ENCODE data around the gene PTPRN2. TPM values are rescaled to one million over a fixed set of nuclear protein-coding genes. Genes with fewer than 3 reads are reported as not detected.

Gene PTPRN2
- total and polyA plus RNA-seq, 2 donors from 2014 or later = 4.8 to 6.2 TPM

DNA sequence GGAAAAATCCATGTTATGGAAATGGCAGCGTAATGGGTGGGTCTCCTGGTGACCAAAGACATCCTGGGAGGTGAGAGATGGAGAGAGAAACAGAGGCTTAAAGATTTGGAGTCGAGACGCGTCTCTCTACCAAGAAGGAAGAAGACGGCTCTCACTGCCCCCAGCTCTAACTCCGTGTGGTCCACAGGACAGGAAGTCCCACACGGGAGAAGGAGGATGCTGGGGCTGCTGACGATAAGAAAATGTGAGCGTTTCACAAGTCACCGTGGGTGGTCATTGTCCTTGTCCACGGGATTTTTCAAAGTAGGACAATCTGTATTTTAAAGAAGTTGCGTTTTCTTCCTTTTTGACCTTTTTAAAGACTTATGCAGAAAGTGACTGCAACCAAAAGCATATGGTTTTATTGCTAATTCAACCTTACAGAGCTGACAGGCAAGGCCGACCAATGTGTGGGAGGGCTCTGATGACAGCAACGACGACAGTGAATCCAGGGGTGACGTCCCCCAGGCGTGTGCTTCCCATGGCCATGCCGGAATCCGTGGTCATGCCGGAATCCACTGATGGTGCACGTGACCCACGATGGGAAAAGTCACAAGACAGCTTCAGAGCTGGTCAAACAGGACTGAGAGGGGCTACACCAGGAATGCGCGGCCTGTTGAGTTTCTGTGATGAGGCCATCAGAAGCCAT lies 341.2 kb downstream of the PTPRN2 start:
- no peak for TF ChIP-seq CTCF (IDR thresholded peaks at IDR 0.05; ENCODE audit: borderline replicate concordance, extremely low read depth, insufficient read depth)
- Histone ChIP-seq H3K9ac (ENCODE audit: low read length in 3 of 3) (no peak overlapping the region), H3K36me3 (ENCODE audit: control insufficient read depth in 2 of 3, insufficient read depth in 3 of 3, low read length in 3 of 3) (no peaks in the 10 kb centered on the region), H3K4me3 (ENCODE audit: low read length in 3 of 3) (no peak overlapping the region), H3K9me3 (ENCODE audit: control insufficient read depth in 2 of 3, insufficient read depth in 1 of 3, low read length in 3 of 3) (peaks cover 0 to 4% (median 0%) of the 10 kb centered on the region in 3 donors), H3K27me3 (ENCODE audit: control insufficient read depth, insufficient read depth, low read length) (no peaks in the 10 kb centered on the region), H3K4me1 (ENCODE audit: control insufficient read depth in 2 of 3, insufficient read depth in 2 of 3, low read depth in 1 of 3, low read length in 3 of 3) (no peaks in the 10 kb centered on the region), H3K27ac (ENCODE audit: low read depth in 2 of 2, low read length in 2 of 2) (no peak overlapping the region)
- DNase-seq (peak in 1 of 5 donors; percentile 32), FAIRE-seq (no peak)
- intact Hi-C loops (cut with DNase I) = no loop called here

DNA sequence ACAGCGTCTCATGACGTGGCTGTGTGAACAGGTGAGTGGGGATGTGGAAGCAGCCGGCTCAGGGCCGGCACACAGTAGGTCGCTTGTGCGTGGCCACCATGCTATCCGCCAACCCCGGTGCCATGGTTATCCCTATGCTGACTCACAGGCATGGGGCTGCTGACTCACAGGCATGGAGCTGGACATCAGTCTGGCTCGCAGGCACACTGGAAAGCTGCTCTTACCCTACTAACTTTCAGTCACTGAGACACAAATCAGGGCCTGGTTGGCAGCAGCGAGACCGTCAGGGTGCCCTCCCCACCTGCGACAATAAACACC lies 341.9 kb downstream of the PTPRN2 start:
- Histone ChIP-seq H3K4me3 (ENCODE audit: low read length in 3 of 3) (no peak overlapping the region), H3K36me3 (ENCODE audit: control insufficient read depth in 2 of 3, insufficient read depth in 3 of 3, low read length in 3 of 3) (no peaks in the 10 kb centered on the region), H3K4me1 (ENCODE audit: control insufficient read depth in 2 of 3, insufficient read depth in 2 of 3, low read depth in 1 of 3, low read length in 3 of 3) (no peaks in the 10 kb centered on the region), H3K27me3 (ENCODE audit: control insufficient read depth, insufficient read depth, low read length) (no peaks in the 10 kb centered on the region), H3K9me3 (ENCODE audit: control insufficient read depth in 2 of 3, insufficient read depth in 1 of 3, low read length in 3 of 3) (peaks cover 0 to 4% (median 0%) of the 10 kb centered on the region in 3 donors), H3K27ac (ENCODE audit: low read depth in 2 of 2, low read length in 2 of 2) (no peak overlapping the region), H3K9ac (ENCODE audit: low read length in 3 of 3) (no peak overlapping the region)
- TF ChIP-seq CTCF (IDR thresholded peaks at IDR 0.05; ENCODE audit: borderline replicate concordance, extremely low read depth, insufficient read depth) = no peak
- intact Hi-C loops (cut with DNase I) = no loop called here
- FAIRE-seq = no peak
- DNase-seq = no peak

- TF ChIP-seq CTCF (IDR thresholded peaks at IDR 0.05; ENCODE audit: borderline replicate concordance, extremely low read depth, insufficient read depth) = no peak
- intact Hi-C loops (cut with DNase I) = no loop called here
- Histone ChIP-seq H3K9ac (ENCODE audit: low read length in 3 of 3) (no peak overlapping the region), H3K27me3 (ENCODE audit: control insufficient read depth, insufficient read depth, low read length) (no peaks in the 10 kb centered on the region), H3K4me3 (ENCODE audit: low read length in 3 of 3) (no peak overlapping the region), H3K4me1 (ENCODE audit: control insufficient read depth in 2 of 3, insufficient read depth in 2 of 3, low read depth in 1 of 3, low read length in 3 of 3) (no peaks in the 10 kb centered on the region), H3K27ac (ENCODE audit: low read depth in 2 of 2, low read length in 2 of 2) (no peak overlapping the region), H3K9me3 (ENCODE audit: control insufficient read depth in 2 of 3, insufficient read depth in 1 of 3, low read length in 3 of 3) (peaks cover 0 to 4% (median 0%) of the 10 kb centered on the region in 3 donors), H3K36me3 (ENCODE audit: control insufficient read depth in 2 of 3, insufficient read depth in 3 of 3, low read length in 3 of 3) (no peaks in the 10 kb centered on the region)
- FAIRE-seq = no peak
- peak in 1 of 5 donors; percentile 65 for DNase-seq
Measured at GRCh38 chr7:158244873-158245723, 342.5 kb downstream of the PTPRN2 start.

Data from kidney (tissue), 14 donors.